Stimulated activated CD8-positive, alpha-beta memory T cell treated with anti-CD3 and anti-CD28 coated beads, Interleukin-7, amount 100 ng/mL, for 1 hour (primary cell): Measurements from ENCODE around the gene DMAC2L.

Source experiments
- DNase-seq, 2 donors: peaks; one replicate each; pipeline ENCODE4 v3.0.0-alpha.2; 2020; ENCODE audit warnings: low read depth in 2 of 2

The DMAC2L gene

GRCh38 chr14:50321009-50321660, 9.0 kb downstream of the DMAC2L start:
- peak; percentile 17 to 41 for DNase-seq

- no peak for DNase-seq
Observed at GRCh38 chr14:50331596-50331995, 19.5 kb downstream of the DMAC2L start.

- no peak for DNase-seq
Observed at GRCh38 chr14:50333014-50333509, 20.9 kb downstream of the DMAC2L start.

- DNase-seq, result no peak
Observed at GRCh38 chr14:50334211-50334610, 22.1 kb downstream of the DMAC2L start.

- no peak for DNase-seq
Observed at GRCh38 chr14:50335389-50335788, 23.3 kb downstream of the DMAC2L start.

- no peak for DNase-seq
Observed at GRCh38 chr14:50335989-50336824, 24.1 kb downstream of the DMAC2L start.

- DNase-seq, result no peak
Observed at GRCh38 chr14:50338587-50338986, 26.5 kb downstream of the DMAC2L start.

- no peak for DNase-seq
Observed at GRCh38 chr14:50339178-50339804, 27.2 kb downstream of the DMAC2L start.

GRCh38 chr14:50340045-50340444, 27.9 kb downstream of the DMAC2L start:
- no peak for DNase-seq

- no peak for DNase-seq
Observed at GRCh38 chr14:50340963-50341362, 28.8 kb downstream of the DMAC2L start.

GRCh38 chr14:50342221-50343078, 30.3 kb downstream of the DMAC2L start:
- DNase-seq, result no peak

GRCh38 chr14:50343434-50343833, 31.3 kb downstream of the DMAC2L start:
- no peak for DNase-seq

GRCh38 chr14:50344116-50344775, 32.1 kb downstream of the DMAC2L start:
- DNase-seq, result no peak

GRCh38 chr14:50344876-50345563, 32.9 kb downstream of the DMAC2L start:
- no peak for DNase-seq

GRCh38 chr14:50345846-50346422, 33.8 kb downstream of the DMAC2L start:
- no peak for DNase-seq

GRCh38 chr14:50347521-50347920, 35.4 kb downstream of the DMAC2L start:
- no peak for DNase-seq

GRCh38 chr14:50348933-50349332, 36.8 kb downstream of the DMAC2L start:
- no peak for DNase-seq

GRCh38 chr14:50350975-50351374, 38.9 kb downstream of the DMAC2L start:
- DNase-seq, result no peak

GRCh38 chr14:50352584-50352983, 40.5 kb downstream of the DMAC2L start:
- DNase-seq, result no peak

- no peak for DNase-seq
Observed at GRCh38 chr14:50353126-50353525, 41.0 kb downstream of the DMAC2L start.
